C4-2B (cell line): ENCODE results near the gene NKX2-1.

ENCODE experiments used
- ZFX ChIP-seq: fragments of 450-650 bp; IDR thresholded peaks from 2 replicates; pipeline ENCODE4 v1.6.1; 2017
- TF ChIP-seq, protein P1 (sequence below): fragments of 450-650 bp; conservative IDR thresholded peaks from 2 replicates; pipeline ENCODE4 v1.5.1; 2017; ENCODE audit warnings: mild to moderate bottlenecking

GRCh38 chr14:36553656-36554260 lies 33.7 kb upstream of the NKX2-1 start:
- TF ChIP-seq, protein P1, sequence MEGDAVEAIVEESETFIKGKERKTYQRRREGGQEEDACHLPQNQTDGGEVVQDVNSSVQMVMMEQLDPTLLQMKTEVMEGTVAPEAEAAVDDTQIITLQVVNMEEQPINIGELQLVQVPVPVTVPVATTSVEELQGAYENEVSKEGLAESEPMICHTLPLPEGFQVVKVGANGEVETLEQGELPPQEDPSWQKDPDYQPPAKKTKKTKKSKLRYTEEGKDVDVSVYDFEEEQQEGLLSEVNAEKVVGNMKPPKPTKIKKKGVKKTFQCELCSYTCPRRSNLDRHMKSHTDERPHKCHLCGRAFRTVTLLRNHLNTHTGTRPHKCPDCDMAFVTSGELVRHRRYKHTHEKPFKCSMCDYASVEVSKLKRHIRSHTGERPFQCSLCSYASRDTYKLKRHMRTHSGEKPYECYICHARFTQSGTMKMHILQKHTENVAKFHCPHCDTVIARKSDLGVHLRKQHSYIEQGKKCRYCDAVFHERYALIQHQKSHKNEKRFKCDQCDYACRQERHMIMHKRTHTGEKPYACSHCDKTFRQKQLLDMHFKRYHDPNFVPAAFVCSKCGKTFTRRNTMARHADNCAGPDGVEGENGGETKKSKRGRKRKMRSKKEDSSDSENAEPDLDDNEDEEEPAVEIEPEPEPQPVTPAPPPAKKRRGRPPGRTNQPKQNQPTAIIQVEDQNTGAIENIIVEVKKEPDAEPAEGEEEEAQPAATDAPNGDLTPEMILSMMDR: peak; percentile 89
- TF ChIP-seq ZFX: no peak
